Measurements from ENCODE around the gene BRD2.

BRD2 gene

GRCh38 chr6:33029328-33030184 lies 61.2 kb downstream of the BRD2 start:
- H3K4me3 Mint-ChIP-seq: no peak overlapping the region

GRCh38 chr6:33030245-33030644 lies 61.9 kb downstream of the BRD2 start:
- Mint-ChIP-seq H3K27ac (no peak overlapping the region), H3K36me3 (ENCODE audit: low read depth) (no peaks in the 10 kb centered on the region), H3K9me3 (peaks cover 9% of the 10 kb centered on the region), H3K4me1 (no peaks in the 10 kb centered on the region), H3K27me3 (ENCODE audit: low read depth, poor library complexity) (peaks cover 64% of the 10 kb centered on the region), H3K4me3 (no peak overlapping the region)
- no peak for DNase-seq
- TF ChIP-seq CTCF (IDR thresholded peaks at IDR 0.05): no peak

More at GRCh38 chr6:33029328-33030184, 61.2 kb downstream of the BRD2 start:
- Mint-ChIP-seq H3K4me1 (no peaks in the 10 kb centered on the region), H3K9me3 (peaks cover 2% of the 10 kb centered on the region), H3K36me3 (ENCODE audit: low read depth) (no peaks in the 10 kb centered on the region), H3K27ac (no peak overlapping the region), H3K27me3 (ENCODE audit: low read depth, poor library complexity) (peaks cover 64% of the 10 kb centered on the region)
- TF ChIP-seq CTCF (IDR thresholded peaks at IDR 0.05): no peak
- no peak for DNase-seq

Data from nephron progenitor cell (in vitro differentiated cells).